GM12891 (cell line): Measurements from ENCODE around the gene SLC48A1.

ENCODE experiments used
- DNase-seq: peaks from one replicate; pipeline ENCODE4 v3.0.0; 2011; ENCODE audit warnings: low spot score; ENCODE audit not compliant: insufficient read length
- FAIRE-seq: peaks from 2 replicates; lab custom pipeline; 2011; peaks lifted over from hg19 to GRCh38; lab: Jason Lieb, UNC
- PAX5 ChIP-seq: IDR thresholded peaks from 2 replicates; pipeline ENCODE4 v1.6.1; 2011; ENCODE audit warnings: low read length, moderate library complexity, mild to moderate bottlenecking; ENCODE audit not compliant: insufficient read depth, severe bottlenecking
- POLR2A ChIP-seq: IDR thresholded peaks from 2 replicates; pipeline ENCODE4 v1.6.1; 2011; ENCODE audit warnings: low read depth, low read length, control low read depth
- POLR2AphosphoS5 ChIP-seq: IDR thresholded peaks from 2 replicates; pipeline ENCODE4 v1.6.1; 2011; ENCODE audit warnings: low read depth, low read length, control low read depth
- POU2F2 ChIP-seq: IDR thresholded peaks from 2 replicates; pipeline ENCODE4 v1.6.1; 2011; ENCODE audit warnings: low read depth, mild to moderate bottlenecking, control low read depth, low read length, moderate library complexity
- SPI1 ChIP-seq: IDR thresholded peaks from 2 replicates; pipeline ENCODE4 v1.6.1; 2011; ENCODE audit warnings: low read depth, low read length, control low read depth
- TAF1 ChIP-seq: IDR thresholded peaks from 2 replicates; pipeline ENCODE4 v1.6.1; 2011; ENCODE audit warnings: low read depth, low read length, control low read depth

The SLC48A1 gene

DNA sequence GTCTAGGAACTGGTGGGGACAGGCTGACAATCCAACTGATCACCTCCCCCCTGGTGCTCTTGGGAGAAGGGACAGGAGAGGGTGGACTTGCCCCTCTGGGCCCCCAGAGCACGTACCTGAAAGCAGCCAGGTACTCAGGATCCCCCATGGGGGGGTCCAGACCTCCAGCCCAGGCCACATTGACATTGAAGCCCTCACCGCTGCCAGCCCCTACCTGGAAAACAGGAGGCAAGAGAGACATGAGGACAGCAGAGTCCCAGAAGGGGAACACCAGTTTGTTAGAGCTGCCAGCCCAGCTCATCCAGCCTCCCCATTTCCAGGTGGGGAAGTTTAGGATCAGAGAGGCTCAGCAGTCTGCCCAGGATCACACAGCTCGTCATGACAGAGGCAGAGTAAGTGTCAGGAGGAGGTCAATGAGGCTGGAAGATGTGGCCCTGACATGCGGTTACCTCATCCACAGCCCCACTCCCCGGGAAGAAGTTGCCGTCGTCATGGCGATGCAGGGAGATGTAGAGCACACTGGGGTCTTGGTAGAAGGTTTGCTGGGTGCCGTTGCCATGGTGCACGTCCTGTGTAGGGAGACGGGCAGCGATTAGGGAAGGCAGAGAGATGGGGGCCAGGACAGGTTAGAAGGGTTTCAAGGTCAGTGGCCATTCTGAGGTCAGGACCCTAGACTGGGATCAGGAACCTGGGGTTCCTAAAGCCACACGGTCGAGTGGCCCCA lies 14.7 kb downstream of the SLC48A1 start:
- TF ChIP-seq PAX5 (no peak), POLR2A (no peak), POU2F2 (no peak), POLR2AphosphoS5 (no peak), TAF1 (no peak), SPI1 (no peak)
- FAIRE-seq (no peak), DNase-seq (no peak)

DNA sequence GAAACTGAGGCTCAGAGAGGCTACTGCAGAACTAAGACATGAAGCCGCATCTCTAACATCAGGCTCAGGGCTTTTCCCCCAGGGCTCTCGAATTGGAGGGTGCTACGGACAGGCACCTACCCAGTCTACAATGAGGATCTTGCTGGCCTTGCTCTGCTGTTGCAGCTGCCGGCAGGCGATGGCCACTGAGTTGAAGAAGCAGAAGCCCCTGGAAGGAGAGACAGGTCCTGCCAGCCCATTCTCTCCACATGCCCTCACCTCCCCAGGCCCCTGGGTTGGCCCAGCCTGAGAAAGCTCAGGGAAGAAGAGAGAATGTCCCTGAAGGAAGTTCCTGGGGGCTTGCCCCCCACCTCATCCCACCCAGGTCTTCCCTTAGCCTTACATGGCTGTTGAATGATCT lies 16.1 kb downstream of the SLC48A1 start:
- DNase-seq = no peak
- no peak for FAIRE-seq
- TF ChIP-seq SPI1 (no peak), POLR2A (no peak), POU2F2 (no peak), TAF1 (no peak), POLR2AphosphoS5 (no peak), PAX5 (no peak)

DNA sequence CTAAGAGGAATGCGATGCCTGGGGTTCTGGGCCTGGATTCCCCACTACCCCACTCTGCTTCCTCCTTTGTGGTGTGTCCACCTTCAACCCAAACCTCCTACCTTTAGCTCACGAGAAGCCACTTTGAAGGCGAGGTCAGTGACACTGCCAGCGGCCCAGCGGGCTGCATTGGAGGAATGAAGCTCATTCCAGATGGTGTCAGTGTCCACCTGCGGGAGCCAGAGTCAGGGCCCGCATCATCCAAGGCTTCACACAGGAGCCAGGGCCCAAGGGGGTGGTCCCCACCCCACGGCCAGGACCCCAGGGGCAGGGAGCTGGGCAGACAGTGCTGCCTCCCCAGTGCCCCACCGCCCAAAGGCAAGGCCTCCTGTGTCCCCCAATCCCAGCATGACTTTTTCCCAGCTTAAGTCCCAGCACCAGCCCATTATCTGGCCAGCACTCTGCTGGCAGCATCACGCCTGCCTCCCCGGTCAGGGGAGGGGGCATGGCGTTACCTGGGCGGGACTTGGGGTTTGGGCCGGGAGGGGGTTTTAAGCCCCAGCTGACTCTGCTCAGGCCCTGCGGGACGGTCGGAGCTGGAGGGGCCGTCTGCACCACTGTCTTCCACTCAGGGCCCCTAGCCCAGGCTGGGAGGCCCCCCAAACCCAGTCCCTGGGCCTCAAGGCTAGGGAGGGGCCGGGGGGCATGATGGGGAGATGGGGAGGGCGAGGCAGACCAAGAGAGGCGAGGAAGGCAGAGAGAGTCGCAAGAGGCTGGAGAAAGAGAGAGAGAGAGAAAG lies 16.9 kb downstream of the SLC48A1 start:
- TF ChIP-seq POLR2A (no peak), TAF1 (no peak), PAX5 (no peak), POU2F2 (no peak), SPI1 (no peak), POLR2AphosphoS5 (no peak)
- no peak for FAIRE-seq
- DNase-seq = no peak

DNA sequence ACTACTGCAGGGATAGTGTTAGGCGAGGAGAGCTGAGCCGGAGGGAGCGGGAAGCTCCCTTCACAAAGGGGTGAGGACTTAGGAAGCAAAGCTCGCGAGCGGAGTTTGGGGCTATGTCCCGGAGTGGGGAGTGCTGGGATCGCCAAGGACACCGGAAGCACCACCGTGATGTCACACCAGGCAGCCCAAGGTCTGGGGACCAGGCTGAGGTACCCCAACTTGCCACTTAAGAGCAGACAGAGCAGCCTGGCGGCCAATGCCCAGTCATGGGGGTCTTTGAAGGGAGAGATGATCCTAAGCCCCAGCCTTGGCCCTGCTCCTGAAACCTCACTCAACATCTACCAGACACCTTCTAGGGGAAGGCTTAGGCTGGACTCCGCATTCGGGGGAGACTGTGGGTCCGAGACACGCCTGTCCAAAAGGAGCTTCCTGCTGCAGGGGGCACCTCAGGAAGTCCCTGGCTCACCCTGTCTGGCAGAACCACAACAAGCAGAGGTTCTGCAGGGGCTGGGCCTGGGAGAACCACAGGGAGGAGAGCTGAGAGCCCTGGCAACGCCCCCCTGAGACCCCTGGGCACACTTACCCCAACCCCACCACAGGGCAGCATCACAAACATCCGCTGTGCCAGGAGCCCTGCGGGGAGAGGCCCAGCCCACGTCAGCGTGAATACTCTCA lies 17.8 kb downstream of the SLC48A1 start:
- no peak for FAIRE-seq
- TF ChIP-seq POU2F2 (no peak), TAF1 (no peak), SPI1 (no peak), POLR2A (no peak), POLR2AphosphoS5 (no peak), PAX5 (no peak)
- no peak for DNase-seq

DNA sequence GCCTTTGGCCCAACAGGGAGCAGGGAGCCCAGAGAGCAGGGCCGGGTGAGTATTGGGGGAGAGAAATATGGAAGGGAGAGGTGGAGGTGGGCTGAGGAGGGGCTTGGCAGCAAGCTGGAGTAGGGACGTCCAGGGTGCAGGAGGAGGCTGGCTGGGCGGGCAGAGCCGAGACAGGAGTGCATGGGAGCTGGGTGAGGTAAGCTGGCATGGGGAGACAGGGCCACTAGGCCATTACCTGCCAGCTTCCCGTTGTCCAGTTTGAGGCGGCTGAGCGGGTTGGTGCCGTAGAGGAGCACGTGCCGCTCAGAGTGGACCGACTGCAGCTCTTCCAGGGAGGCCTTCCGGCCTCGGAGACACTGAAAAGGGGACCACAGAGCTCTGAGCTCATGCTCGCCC lies 18.3 kb downstream of the SLC48A1 start:
- DNase-seq (no peak), FAIRE-seq (no peak)
- no peak for TF ChIP-seq POLR2A
- TF ChIP-seq POLR2AphosphoS5 = no peak
- no peak for TF ChIP-seq SPI1
- no peak for TF ChIP-seq POU2F2
- TF ChIP-seq PAX5 = no peak
- no peak for TF ChIP-seq TAF1

DNA sequence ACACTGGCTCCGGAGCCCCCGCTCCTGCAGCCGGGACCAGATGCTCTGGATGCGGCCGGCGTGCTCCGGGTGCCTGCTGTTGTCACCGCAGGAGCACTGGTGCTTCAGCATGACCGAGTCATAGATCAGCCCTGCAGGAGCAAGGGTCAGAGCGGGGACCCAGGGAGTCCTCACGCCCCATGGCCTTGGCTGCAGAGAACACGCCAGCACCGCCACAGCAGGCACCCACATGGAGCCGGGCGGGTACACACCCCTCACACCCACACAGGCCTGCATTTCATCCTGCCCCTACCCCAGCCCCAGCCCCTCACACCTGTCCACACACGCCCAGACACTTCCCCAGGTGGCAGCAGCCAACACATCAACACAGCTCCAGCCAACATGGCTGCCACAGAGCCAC lies 18.8 kb downstream of the SLC48A1 start:
- DNase-seq = no peak
- TF ChIP-seq SPI1 = no peak
- no peak for TF ChIP-seq POU2F2
- TF ChIP-seq PAX5 = no peak
- TF ChIP-seq POLR2AphosphoS5 = no peak
- TF ChIP-seq POLR2A = no peak
- no peak for TF ChIP-seq TAF1
- no peak for FAIRE-seq

DNA sequence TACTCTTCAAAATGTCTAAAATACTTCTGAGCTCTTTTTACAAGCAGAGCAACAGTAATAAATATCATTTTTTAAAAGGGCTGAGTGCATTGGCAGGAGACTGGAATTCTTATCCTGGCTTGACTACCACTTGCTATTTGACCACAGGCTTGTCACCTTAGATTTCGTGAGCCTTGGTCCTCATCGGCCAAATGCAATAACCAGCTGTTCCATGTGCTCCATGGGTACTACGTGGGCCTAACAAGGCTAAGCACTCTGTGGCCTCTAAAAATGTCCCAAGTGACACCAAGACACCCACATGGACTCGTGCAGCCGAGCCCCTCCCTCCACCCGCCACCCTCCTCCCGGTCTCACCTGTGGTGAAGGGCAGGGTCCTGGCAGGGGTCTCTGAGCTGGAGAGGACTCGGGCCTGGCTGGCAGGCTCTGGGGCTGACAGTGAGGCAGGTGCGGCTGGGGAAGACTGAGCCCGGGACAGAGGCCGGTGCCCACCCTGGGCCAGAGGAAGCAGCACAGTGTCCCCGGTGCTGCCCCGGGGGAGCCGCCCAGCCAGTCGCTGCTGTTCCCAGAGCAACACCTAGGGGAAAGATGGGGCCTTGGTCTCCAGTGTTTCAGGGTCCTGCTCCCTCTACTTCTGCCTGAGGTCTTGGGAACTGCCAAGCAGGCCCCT lies 20.1 kb downstream of the SLC48A1 start:
- TF ChIP-seq POLR2AphosphoS5 (no peak), POU2F2 (no peak), SPI1 (no peak), TAF1 (no peak), PAX5 (no peak), POLR2A (no peak)
- FAIRE-seq = no peak
- no peak for DNase-seq

DNA sequence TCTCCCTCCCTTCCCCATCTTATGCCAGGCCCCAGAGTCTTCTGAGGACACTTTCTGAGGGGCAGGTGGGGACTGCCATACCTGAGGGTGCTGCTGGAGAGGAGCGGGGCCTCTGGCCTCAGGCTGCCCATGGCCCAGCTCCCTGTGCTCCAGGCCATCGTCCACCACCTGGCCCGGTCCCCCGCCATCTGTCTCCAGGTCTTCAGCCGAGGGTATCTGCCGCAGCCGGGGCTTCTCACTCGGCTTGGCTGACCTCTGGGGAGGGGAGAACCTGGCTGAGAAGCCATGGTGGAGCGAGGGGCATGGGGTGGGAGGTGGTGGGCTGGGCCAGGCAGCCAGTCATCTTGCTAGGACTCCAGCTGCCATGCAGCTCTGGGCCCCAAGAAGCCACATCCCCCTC lies 21.6 kb downstream of the SLC48A1 start:
- FAIRE-seq (no peak), DNase-seq (no peak)
- no peak for TF ChIP-seq POLR2A
- TF ChIP-seq TAF1 = no peak
- TF ChIP-seq POU2F2 = no peak
- TF ChIP-seq PAX5 = no peak
- TF ChIP-seq SPI1 = no peak
- TF ChIP-seq POLR2AphosphoS5 = no peak

DNA sequence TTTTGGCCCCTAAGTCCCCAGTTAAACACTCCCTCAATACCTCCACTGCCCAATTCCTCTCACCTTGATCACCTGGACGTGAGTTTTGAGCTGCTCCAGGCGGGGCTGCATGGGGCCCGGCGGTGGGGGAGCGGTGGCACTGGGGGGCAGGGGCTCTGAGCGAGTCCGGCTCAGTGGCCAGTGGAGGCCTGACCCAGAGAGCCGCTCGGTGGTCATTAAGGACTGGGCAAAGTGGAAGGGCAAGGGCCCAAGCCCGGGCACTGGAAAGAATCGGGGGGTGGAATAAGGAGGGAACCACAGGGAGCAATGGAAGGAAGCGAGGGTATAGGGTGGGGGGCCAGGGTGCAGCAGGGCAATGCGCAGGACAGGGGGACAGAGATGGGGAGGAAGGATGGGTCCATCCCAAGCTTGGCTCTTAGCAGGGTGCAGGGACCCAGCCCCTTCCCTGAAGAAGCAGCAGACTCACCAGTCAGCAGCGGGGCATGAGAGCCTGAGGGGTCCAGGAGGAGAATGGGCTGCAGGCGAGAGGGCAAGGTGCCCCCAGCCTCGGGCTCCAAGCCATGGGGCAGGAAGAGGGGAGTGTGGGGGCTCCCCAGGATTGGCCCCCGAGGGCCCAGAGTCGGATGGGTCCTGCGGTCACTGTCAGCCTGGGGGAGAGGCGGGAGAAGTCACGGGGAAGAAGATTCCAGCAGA lies 22.2 kb downstream of the SLC48A1 start:
- FAIRE-seq = no peak
- TF ChIP-seq POLR2AphosphoS5 = no peak
- no peak for TF ChIP-seq POLR2A
- no peak for TF ChIP-seq PAX5
- no peak for TF ChIP-seq TAF1
- TF ChIP-seq SPI1 = no peak
- TF ChIP-seq POU2F2 = no peak
- DNase-seq = no peak
